SW480 (cell line): ENCODE measurements around the gene PRLH.

Experiments used
- DNase-seq: peaks from one replicate; pipeline ENCODE4 v3.0.0-alpha.2; 2016; ENCODE audit warnings: low spot score

Gene PRLH

DNA sequence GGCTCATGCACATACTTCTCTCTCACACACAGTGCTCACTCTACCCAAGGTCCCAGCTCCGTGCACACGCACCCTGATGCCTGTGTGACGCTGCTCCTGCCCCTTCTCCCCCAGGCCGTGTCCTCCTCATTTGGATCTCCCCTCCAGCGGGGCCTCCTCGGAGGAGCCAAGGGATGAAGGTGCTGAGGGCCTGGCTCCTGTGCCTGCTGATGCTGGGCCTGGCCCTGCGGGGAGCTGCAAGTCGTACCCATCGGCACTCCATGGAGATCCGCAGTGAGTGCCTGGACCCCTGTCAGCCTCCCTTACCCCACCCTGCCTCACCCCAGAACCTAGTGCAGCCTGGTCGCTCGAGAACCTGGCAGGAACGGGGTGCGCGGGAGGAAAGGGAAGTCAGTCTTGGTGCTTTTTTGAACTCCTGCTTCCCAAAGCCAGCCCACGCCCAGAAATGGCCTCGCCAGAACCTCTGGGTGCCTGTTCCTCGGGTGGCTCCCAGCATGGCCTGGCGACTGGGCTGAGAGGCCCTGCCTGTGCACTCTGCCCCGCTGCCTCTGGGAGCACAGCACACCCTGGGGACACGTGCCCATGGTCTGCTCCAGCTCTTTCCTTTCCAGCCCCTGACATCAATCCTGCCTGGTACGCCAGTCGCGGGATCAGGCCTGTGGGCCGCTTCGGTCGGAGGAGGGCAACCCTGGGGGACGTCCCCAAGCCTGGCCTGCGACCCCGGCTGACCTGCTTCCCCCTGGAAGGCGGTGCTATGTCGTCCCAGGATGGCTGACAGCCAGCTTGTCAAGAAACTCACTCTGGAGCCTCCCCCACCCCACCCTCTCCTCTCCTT is at the start of gene PRLH:
Gene PRLH, plus strand, starts transcription at position 174 of the 835 bp plus-strand sequence. Its CDS starts 0 bp downstream, at position 174.
- DNase-seq = no peak

GRCh38 chr2:237517163-237517562 is 49.2 kb upstream of the PRLH start:
- DNase-seq = no peak

- no peak for DNase-seq
These were observed 48.4 kb upstream of the PRLH start for GRCh38 chr2:237517990-237518389.

GRCh38 chr2:237519506-237520245 is 46.7 kb upstream of the PRLH start:
- no peak for DNase-seq

- no peak for DNase-seq
These were observed 46.1 kb upstream of the PRLH start for GRCh38 chr2:237520290-237520689.

- DNase-seq = no peak
These were observed 41.7 kb upstream of the PRLH start for GRCh38 chr2:237524631-237525030.

GRCh38 chr2:237525559-237526157 is 40.7 kb upstream of the PRLH start:
- DNase-seq = no peak

DNA sequence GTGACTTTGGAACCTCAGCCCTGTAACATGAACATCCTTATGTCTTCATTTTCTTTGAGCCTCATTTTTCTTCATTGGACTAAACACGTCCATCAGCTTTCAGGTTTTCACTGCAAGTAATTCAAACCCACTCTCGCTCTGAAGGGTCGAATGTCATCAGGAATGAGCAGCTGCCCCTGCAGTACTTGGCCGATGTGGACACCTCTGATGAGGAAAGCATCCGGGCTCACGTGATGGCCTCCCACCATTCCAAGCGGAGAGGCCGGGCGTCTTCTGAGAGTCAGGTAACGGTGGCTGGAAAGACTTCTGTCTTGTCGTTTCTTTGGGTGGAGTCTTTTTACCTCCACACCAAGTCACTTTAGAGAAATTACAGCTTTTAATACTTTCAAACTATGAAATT is 39.1 kb upstream of the PRLH start:
- no peak for DNase-seq

- DNase-seq = no peak
These were observed 38.6 kb upstream of the PRLH start for GRCh38 chr2:237527766-237528165.

DNA sequence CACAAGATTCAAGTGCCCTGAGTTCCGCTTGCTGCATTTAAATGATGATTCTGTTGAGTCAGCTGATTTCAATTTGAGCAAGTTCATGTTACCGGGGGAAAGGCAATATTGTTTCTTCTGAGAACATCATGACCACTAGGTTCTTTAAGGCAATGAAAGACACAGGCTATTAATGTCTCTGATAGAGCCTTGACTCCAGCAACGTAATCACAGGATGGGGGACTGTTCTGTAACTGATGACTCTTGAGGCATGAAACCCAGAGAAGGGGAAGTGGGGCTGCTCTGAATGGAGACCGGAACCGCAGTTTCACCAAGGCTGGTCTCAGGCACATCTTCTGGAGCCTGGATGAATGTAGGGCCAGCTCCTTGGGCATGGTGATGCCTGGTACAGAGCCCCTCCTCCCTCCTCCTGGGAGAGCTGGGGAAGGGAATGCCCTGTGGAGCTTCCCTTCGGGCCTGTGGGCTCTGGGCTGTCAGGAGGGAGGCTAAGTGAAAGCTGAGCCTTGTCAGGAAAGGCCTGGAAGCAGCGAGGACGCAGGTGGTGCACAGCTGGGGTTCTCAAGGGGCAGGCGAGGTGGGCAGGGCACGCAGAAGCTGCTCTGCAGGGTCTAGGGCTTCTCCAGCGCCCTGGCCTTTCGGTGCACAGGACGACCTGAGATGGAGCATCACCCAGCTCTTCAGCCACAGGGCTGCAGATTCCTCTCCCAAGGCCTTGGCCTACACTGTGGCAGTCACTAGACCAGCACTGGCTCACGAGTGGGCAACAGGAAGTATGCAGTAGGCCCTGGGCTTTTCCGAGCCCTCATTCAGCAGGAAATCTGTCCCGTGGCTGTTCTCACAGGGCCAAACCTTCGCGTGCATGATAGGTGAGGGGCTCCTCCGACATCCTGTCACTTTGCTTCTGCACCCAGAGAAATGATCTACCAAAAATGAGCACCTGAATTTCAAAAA is 36.6 kb upstream of the PRLH start:
- no peak for DNase-seq

GRCh38 chr2:237530472-237531433 is 35.6 kb upstream of the PRLH start:
- no peak for DNase-seq

GRCh38 chr2:237532160-237532559 is 34.2 kb upstream of the PRLH start:
- DNase-seq = no peak

GRCh38 chr2:237533668-237534161 is 32.7 kb upstream of the PRLH start:
- DNase-seq = peak; percentile 7

- no peak for DNase-seq
These were observed 32.0 kb upstream of the PRLH start for GRCh38 chr2:237534380-237534779.

- DNase-seq = no peak
These were observed 30.8 kb upstream of the PRLH start for GRCh38 chr2:237535385-237536082.

DNA sequence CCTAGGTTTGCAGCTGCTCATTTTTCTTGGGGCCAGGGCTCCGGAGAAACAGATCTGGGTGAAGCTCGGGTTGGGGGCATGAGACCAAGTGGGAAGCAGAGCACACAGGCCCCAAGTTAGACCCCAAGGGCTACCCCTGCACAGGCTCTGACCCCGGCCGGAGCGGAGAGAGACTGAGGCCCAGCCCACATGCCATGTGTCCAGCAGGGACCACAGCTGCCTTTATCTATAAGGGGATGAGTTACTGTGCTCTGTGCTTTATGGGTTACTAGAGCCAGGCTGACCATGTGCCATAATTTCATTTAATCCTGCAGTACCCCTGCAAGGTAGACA is 30.3 kb upstream of the PRLH start:
- no peak for DNase-seq

GRCh38 chr2:237536617-237537016 is 29.8 kb upstream of the PRLH start:
- no peak for DNase-seq

GRCh38 chr2:237538001-237538720 is 28.2 kb upstream of the PRLH start:
- peak; percentile 3 for DNase-seq

- no peak for DNase-seq
These were observed 27.5 kb upstream of the PRLH start for GRCh38 chr2:237538901-237539300.
